ENCODE results near the gene UBD.
A peak's percentile ranks its signal among the peaks of the same experiment; 100 is the strongest.

UBD gene

GRCh38 chr6:29559524-29560287, at the start of gene UBD:
Gene UBD (minus strand): TSS chr6:29559732. CDS start chr6:29559701, 31 bp downstream.
- no peak for DNase-seq

- no peak for DNase-seq
These were observed 48.6 kb upstream of the UBD start for GRCh38 chr6:29608131-29608530.

- DNase-seq, result no peak
These were observed 44.4 kb upstream of the UBD start for GRCh38 chr6:29603930-29604329.

- no peak for DNase-seq
These were observed 43.9 kb upstream of the UBD start for GRCh38 chr6:29603456-29603855.

- peak; percentile 26 for DNase-seq
These were observed 43.2 kb upstream of the UBD start for GRCh38 chr6:29602564-29603361.

- no peak for DNase-seq
These were observed 38.7 kb upstream of the UBD start for GRCh38 chr6:29598172-29598747.

GRCh38 chr6:29597184-29597583, 37.7 kb upstream of the UBD start:
- DNase-seq, result peak; percentile 28

GRCh38 chr6:29596381-29596900, 36.9 kb upstream of the UBD start:
- no peak for DNase-seq

GRCh38 chr6:29593199-29593855, 33.8 kb upstream of the UBD start:
- DNase-seq, result no peak

GRCh38 chr6:29591677-29592076, 32.1 kb upstream of the UBD start:
- no peak for DNase-seq

- no peak for DNase-seq
These were observed 30.8 kb upstream of the UBD start for GRCh38 chr6:29590218-29590808.

- DNase-seq, result peak; percentile 38
These were observed 30.0 kb upstream of the UBD start for GRCh38 chr6:29589423-29590048.

GRCh38 chr6:29584821-29585220, 25.3 kb upstream of the UBD start, which contains the start of gene OR2H2:
Gene OR2H2 (plus strand): TSS chr6:29585121. CDS start chr6:29587945, 2,824 bp downstream.
- no peak for DNase-seq

GRCh38 chr6:29577544-29577943, 18.0 kb upstream of the UBD start:
- DNase-seq, result no peak

GRCh38 chr6:29576056-29576455, 16.5 kb upstream of the UBD start:
- DNase-seq, result no peak

GRCh38 chr6:29567991-29568390, 8.5 kb upstream of the UBD start:
- DNase-seq, result no peak

- no peak for DNase-seq
These were observed 8.0 kb upstream of the UBD start for GRCh38 chr6:29567541-29567940.

- DNase-seq, result no peak
These were observed 7.3 kb upstream of the UBD start for GRCh38 chr6:29566856-29567255.

GRCh38 chr6:29564875-29565274, 5.3 kb upstream of the UBD start:
- DNase-seq, result no peak

- DNase-seq, result no peak
These were observed 4.0 kb upstream of the UBD start for GRCh38 chr6:29563435-29563965.

- no peak for DNase-seq
These were observed 2.2 kb upstream of the UBD start for GRCh38 chr6:29561606-29562181.

Data from fibroblast of skin of right biceps (primary cell).